T-helper 22 cell (primary cell): Measurements from ENCODE around the gene OLFM1.
"Not testable (repeated sequence)": the region's sequence is repeated elsewhere in the genome, so short reads cannot be mapped to it uniquely, and the experiment has no call there.

Experiments used
- DNase-seq: peaks from one replicate; pipeline ENCODE4 v3.0.0-alpha.2; 2020; ENCODE audit warnings: low read depth

Gene OLFM1

GRCh38 chr9:135060461-135061116, 26.9 kb upstream of the OLFM1 start:
- no peak for DNase-seq

GRCh38 chr9:135061441-135061840, 26.0 kb upstream of the OLFM1 start:
- DNase-seq = no peak

GRCh38 chr9:135062254-135062653, 25.2 kb upstream of the OLFM1 start:
- DNase-seq = no peak

- DNase-seq = not testable (repeated sequence)
These were observed 24.0 kb upstream of the OLFM1 start for GRCh38 chr9:135063466-135063865.

GRCh38 chr9:135063888-135064287, 23.6 kb upstream of the OLFM1 start:
- not testable (repeated sequence) for DNase-seq

GRCh38 chr9:135065151-135065550, 22.3 kb upstream of the OLFM1 start:
- DNase-seq = no peak

- DNase-seq = no peak
These were observed 21.7 kb upstream of the OLFM1 start for GRCh38 chr9:135065804-135066203.

GRCh38 chr9:135066291-135066690, 21.2 kb upstream of the OLFM1 start:
- no peak for DNase-seq

- DNase-seq = no peak
These were observed 20.3 kb upstream of the OLFM1 start for GRCh38 chr9:135067096-135067710.

GRCh38 chr9:135068776-135069415, 18.6 kb upstream of the OLFM1 start:
- no peak for DNase-seq

- DNase-seq = no peak
These were observed 17.8 kb upstream of the OLFM1 start for GRCh38 chr9:135069558-135070197.

GRCh38 chr9:135070198-135070951, 17.1 kb upstream of the OLFM1 start:
- no peak for DNase-seq

- DNase-seq = no peak
These were observed 16.3 kb upstream of the OLFM1 start for GRCh38 chr9:135070964-135071735.

GRCh38 chr9:135073081-135073740, 14.3 kb upstream of the OLFM1 start:
- no peak for DNase-seq

- DNase-seq = no peak
These were observed 13.6 kb upstream of the OLFM1 start for GRCh38 chr9:135073741-135074305.

- no peak for DNase-seq
These were observed 12.9 kb upstream of the OLFM1 start for GRCh38 chr9:135074354-135075233.

- no peak for DNase-seq
These were observed 12.0 kb upstream of the OLFM1 start for GRCh38 chr9:135075234-135076142.

- DNase-seq = no peak
These were observed 11.2 kb upstream of the OLFM1 start for GRCh38 chr9:135076143-135076875.
